Lung (tissue), 12 donors: ENCODE measurements around the gene PITRM1. TPM values are rescaled to one million over a fixed set of nuclear protein-coding genes. Genes with fewer than 3 reads are reported as not detected.
A peak's percentile ranks its signal among the peaks of the same experiment; 100 is the strongest.

Experiments
- ATAC-seq: fragments of 200-7000 bp; cut with Tn5 transposase; one replicate; pipeline ENCODE4 v1.9.1; 2020; ENCODE audit warnings: moderate number of reproducible peaks; ENCODE audit not compliant: insufficient read depth, low FRiP score
- DNase-seq, 3 donors: peaks; one replicate each; pipeline ENCODE4 v3.0.0-alpha.2; 2013 to 2017
- H3K27ac ChIP-seq, 2 donors: one replicate each; pipeline ENCODE4 v1.5.1; 2013; ENCODE audit warnings: mild to moderate bottlenecking in 2 of 2, moderate library complexity in 2 of 2, control low read depth in 1 of 2, inconsistent platforms in 1 of 2, low read depth in 1 of 2, low read length in 1 of 2
- H3K27me3 ChIP-seq, 3 donors: one replicate each; pipeline ENCODE4 v1.5.1; 2013; ENCODE audit warnings: low read length in 2 of 3; ENCODE audit not compliant: control insufficient read depth in 3 of 3, insufficient read depth in 3 of 3
- H3K36me3 ChIP-seq, 4 donors: one replicate each; pipeline ENCODE4 v1.5.1; 2013; ENCODE audit warnings: low read length in 4 of 4, mild to moderate bottlenecking in 1 of 4, moderate library complexity in 1 of 4; ENCODE audit not compliant: control insufficient read depth in 4 of 4, insufficient read depth in 4 of 4
- H3K4me1 ChIP-seq, 5 donors: one replicate each; pipeline ENCODE4 v1.5.1; 2013; ENCODE audit warnings: low read length in 5 of 5, mild to moderate bottlenecking in 2 of 5, moderate library complexity in 1 of 5; ENCODE audit not compliant: control insufficient read depth in 5 of 5, insufficient read depth in 5 of 5
- H3K4me3 ChIP-seq: one replicate; pipeline ENCODE4 v1.5.1; 2013; ENCODE audit warnings: mild to moderate bottlenecking, control low read depth, moderate library complexity
- H3K9ac ChIP-seq, 2 donors: one replicate each; pipeline ENCODE4 v1.5.1; 2013; ENCODE audit warnings: low read length in 2 of 2, control low read depth in 1 of 2; ENCODE audit not compliant: insufficient read depth in 1 of 2
- H3K9me3 ChIP-seq, 4 donors: one replicate each; pipeline ENCODE4 v1.5.1; 2013; ENCODE audit warnings: low read length in 3 of 4, mild to moderate bottlenecking in 1 of 4, moderate library complexity in 1 of 4; ENCODE audit not compliant: control insufficient read depth in 4 of 4, insufficient read depth in 3 of 4
- CTCF ChIP-seq: IDR thresholded peaks from 2 replicates; pipeline ENCODE4 v1.5.1; 2012; ENCODE audit warnings: mild to moderate bottlenecking; ENCODE audit errors: control extremely low read depth, extremely low read depth
- WGBS, 2 donors: extraction: QIAGEN DNeasy Blood & Tissue Kit; methylation state at CpG; one replicate each; pipeline ENCODE4 v1.1.7; 2013; 5-methylcytosine and 5-hydroxymethylcytosine counted together
- polyA plus RNA-seq, 2 donors: library from polyadenylated mRNA; stranded (reverse); fragments of 200-250 nt; gene quantifications; one replicate each; pipeline ENCODE4 v1.2.1, GENCODE V29; 2013
- total RNA-seq, 2 donors: library from RNA; depleted of rRNA in 1 of 2; stranded (reverse); fragments of >200 nt in 1 of 2; gene quantifications; one replicate each; pipeline ENCODE4 v1.2.1, GENCODE V29; 2014 to 2021
- donor health status: control.
- donor health status: control.
- donor health status: Bipolar disorder and iron deficiency.
- donor health status: healthy.
- donor health status: DM: yes; HTN: yes; CAD: no.

Gene PITRM1
- total and polyA plus RNA-seq, 4 donors = 46.5 to 88.5 (median 60.7) TPM

- 93 to 95% methylated on average over 41 of the region's 41 CpGs for WGBS, 2 donors
- Histone ChIP-seq H3K4me1 (peaks cover 0 to 3% (median 0%) of the 10 kb centered on the region in 5 donors), H3K27ac (no peak overlapping the region), H3K9ac (no peak overlapping the region), H3K36me3 (peaks cover 34 to 74% (median 57%) of the 10 kb centered on the region in 4 donors), H3K27me3 (no peaks in the 10 kb centered on the region), H3K9me3 (no peaks in the 10 kb centered on the region), H3K4me3 (no peak overlapping the region)
- DNase-seq (no peak), ATAC-seq (no peak)
- TF ChIP-seq CTCF = no peak
Observed at GRCh38 chr10:3137958-3138726, 34.4 kb downstream of the PITRM1 start.

GRCh38 chr10:3136763-3137611, 35.6 kb downstream of the PITRM1 start:
- TF ChIP-seq CTCF = no peak
- peaks cover 36 to 68% (median 57%) of the 10 kb centered on the region in 4 donors for H3K36me3 ChIP-seq
- no peaks in the 10 kb centered on the region for H3K27me3 ChIP-seq
- H3K9ac ChIP-seq = no peak overlapping the region
- no peak overlapping the region for H3K27ac ChIP-seq
- peaks cover 0 to 3% (median 0%) of the 10 kb centered on the region in 5 donors for H3K4me1 ChIP-seq
- DNase-seq = peak in 2 of 3 donors; percentile 20 to 49
- no peak overlapping the region for H3K4me3 ChIP-seq
- no peak for ATAC-seq
- no peaks in the 10 kb centered on the region for H3K9me3 ChIP-seq
- 82 to 86% methylated on average over 21 of the region's 21 CpGs for WGBS, 2 donors

- ATAC-seq = no peak
- Histone ChIP-seq H3K9ac (no peak overlapping the region), H3K36me3 (peaks cover 36 to 67% (median 54%) of the 10 kb centered on the region in 4 donors), H3K9me3 (no peaks in the 10 kb centered on the region), H3K4me3 (no peak overlapping the region), H3K27ac (no peak overlapping the region), H3K27me3 (no peaks in the 10 kb centered on the region), H3K4me1 (peaks cover 0 to 3% (median 0%) of the 10 kb centered on the region in 5 donors)
- WGBS, 2 donors = 80 to 84% methylated on average over 14 of the region's 14 CpGs
- no peak for TF ChIP-seq CTCF
- peak in 2 of 3 donors; percentile 15 to 32 for DNase-seq
Observed at GRCh38 chr10:3136336-3136735, 36.2 kb downstream of the PITRM1 start.
